Measurements from ENCODE around the gene TKT. TPM values are rescaled to one million over a fixed set of nuclear protein-coding genes. Genes with fewer than 3 reads are reported as not detected.

The TKT gene
- total RNA-seq, 4 donors from 2014 or later: 497 to 698 (median 627) TPM

DNA sequence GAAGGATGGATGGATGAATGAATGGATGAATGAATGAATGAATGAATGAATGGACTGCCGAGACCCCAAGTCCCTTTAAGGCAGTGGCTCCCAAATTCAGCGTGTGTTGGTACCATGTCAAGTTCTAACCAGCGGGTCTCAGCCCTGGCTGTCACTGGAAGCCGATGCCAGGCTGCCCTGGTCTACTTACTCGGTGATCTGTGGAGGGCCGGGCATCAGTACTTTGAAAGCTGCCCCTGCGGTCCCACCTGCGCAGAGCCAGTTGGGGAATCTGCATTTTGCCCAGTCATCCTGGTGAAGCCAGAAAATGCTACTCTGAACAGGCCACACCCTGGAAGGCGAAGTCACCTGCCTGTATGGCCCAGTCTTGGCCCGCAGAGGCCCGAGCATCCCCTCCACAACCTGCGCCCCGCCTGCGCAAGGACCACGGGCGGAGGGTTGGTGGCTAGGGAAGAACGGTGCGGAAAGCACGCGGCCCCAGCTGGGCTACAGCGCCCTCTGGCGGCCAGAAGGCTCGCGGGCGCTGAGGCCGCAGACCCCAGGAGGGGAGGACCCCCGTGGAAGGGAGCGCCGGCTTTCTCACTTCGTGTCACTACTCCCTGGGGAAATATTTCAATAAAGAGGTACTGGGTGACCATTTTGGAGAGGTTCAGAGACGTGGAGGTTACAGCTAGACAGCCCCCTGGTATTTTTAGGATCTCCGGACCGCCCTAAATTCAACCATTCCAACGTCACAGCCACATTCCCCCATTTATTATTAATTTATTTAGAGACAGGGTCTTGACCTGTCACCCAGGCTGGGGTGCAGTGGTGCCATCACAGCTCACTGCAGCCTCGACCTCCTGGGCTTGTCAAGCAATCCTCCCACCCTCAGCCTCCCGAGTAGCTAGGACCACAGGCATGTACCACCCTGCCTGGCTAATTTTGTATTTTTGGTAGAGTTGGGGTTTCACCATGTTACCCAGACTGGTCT lies 59.9 kb downstream of the TKT start:
- DNase-seq: no peak
- no peak overlapping the region for H3K27ac ChIP-seq
- H3K4me1 ChIP-seq: peaks cover 0 to 45% (median 11%) of the 10 kb centered on the region in 3 donors
- peak overlapping the region in 1 of 4 donors; percentile 13 for H3K4me3 ChIP-seq
- 32 to 40% methylated on average over 14 to 22 of the region's 36 CpGs for WGBS, 2 donors
- peaks cover 0 to 31% (median 0%) of the 10 kb centered on the region in 3 donors for H3K36me3 ChIP-seq
- TF ChIP-seq POLR2A (IDR thresholded peaks at IDR 0.05): no peak
- TF ChIP-seq, protein P1, sequence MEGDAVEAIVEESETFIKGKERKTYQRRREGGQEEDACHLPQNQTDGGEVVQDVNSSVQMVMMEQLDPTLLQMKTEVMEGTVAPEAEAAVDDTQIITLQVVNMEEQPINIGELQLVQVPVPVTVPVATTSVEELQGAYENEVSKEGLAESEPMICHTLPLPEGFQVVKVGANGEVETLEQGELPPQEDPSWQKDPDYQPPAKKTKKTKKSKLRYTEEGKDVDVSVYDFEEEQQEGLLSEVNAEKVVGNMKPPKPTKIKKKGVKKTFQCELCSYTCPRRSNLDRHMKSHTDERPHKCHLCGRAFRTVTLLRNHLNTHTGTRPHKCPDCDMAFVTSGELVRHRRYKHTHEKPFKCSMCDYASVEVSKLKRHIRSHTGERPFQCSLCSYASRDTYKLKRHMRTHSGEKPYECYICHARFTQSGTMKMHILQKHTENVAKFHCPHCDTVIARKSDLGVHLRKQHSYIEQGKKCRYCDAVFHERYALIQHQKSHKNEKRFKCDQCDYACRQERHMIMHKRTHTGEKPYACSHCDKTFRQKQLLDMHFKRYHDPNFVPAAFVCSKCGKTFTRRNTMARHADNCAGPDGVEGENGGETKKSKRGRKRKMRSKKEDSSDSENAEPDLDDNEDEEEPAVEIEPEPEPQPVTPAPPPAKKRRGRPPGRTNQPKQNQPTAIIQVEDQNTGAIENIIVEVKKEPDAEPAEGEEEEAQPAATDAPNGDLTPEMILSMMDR (IDR thresholded peaks at IDR 0.05): peak; percentile 97 to 100 (median 98)
- intact Hi-C loops (cut with DNase I): loop anchor here (5.0 kb wide), 2 partner anchors 64 to 84 kb away; partner anchors contain the start of gene RFT1
- H3K9me3 ChIP-seq: no peaks in the 10 kb centered on the region
- no peaks in the 10 kb centered on the region for H3K27me3 ChIP-seq

DNA sequence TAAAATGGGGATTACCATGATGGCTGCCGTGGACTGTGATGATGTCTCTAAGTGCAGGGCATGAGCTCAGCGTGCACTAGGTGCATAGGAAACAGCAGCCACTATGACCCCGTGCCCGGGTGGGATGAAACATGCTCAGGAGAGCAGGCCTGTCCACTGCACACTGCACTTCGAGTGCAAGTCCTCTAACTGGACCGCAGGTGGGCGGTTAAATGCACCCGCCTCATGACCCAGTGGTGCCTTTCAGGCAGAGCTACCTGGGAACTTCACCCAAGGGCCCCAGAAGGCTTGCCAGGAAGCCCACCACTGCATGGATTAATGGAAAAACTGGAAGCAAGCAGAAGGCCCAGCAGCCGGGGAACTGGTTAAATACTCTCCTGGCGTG lies 60.8 kb downstream of the TKT start:
- Histone ChIP-seq H3K27ac (no peak overlapping the region), H3K4me3 (no peak overlapping the region), H3K4me1 (peaks cover 0 to 45% (median 11%) of the 10 kb centered on the region in 3 donors), H3K9me3 (no peaks in the 10 kb centered on the region), H3K36me3 (peaks cover 0 to 39% (median 0%) of the 10 kb centered on the region in 3 donors), H3K27me3 (no peaks in the 10 kb centered on the region)
- no peak for TF ChIP-seq POLR2A (IDR thresholded peaks at IDR 0.05)
- TF ChIP-seq, protein P1 (IDR thresholded peaks at IDR 0.05): no peak
- intact Hi-C loops (cut with DNase I): loop anchor here (5.0 kb wide), 2 partner anchors 63 to 83 kb away; partner anchors contain the start of gene RFT1
- 89 to 91% methylated on average over 9 to 10 of the region's 10 CpGs for WGBS, 2 donors
- DNase-seq: no peak

DNA sequence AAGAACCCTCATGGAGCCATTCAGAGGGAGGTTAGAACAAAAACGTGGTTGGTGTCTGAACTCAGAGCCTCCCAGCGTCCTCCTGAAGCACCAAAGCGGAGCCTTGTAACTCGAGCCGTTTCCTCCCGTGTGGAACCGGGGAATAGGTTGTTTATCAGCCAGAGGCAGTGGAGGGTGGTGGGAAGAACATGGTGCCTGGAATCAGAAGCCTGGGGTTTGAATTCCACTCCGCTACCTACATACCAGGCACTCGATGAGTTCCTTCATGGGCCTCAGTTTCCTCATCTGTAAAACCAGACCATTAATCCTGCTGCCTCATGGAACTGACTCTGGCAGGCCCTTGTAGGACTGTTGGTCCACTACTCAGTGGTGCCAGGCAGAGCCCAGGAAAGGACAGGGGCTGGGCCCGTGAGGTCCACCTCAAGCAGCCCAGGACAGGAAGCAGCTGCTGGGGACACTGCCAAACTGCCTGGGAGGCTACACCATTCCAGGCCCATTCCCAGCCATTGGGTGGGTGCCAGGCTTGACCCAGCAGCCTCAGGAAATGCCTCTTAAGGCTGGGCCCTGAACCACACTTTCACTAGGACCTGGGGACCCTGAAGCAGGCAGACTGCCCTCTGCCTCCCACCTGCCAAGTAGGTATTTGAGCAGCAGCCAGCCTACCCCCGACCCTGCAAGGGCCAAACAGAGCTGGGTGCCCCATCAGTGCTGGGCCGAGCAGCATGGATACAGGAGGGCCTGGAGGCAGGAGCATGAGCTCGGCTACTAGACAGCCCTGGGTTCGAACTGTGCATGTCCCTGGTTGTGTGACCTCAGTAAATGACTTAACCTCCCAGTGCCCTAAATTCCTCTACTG lies 61.4 kb downstream of the TKT start:
- H3K27me3 ChIP-seq: no peaks in the 10 kb centered on the region
- peaks cover 4 to 46% (median 4%) of the 10 kb centered on the region in 3 donors for H3K36me3 ChIP-seq
- H3K9me3 ChIP-seq: no peaks in the 10 kb centered on the region
- H3K4me3 ChIP-seq: no peak overlapping the region
- peaks cover 0 to 45% (median 11%) of the 10 kb centered on the region in 3 donors for H3K4me1 ChIP-seq
- 69 to 74% methylated on average over 4 to 10 of the region's 14 CpGs for WGBS, 2 donors
- H3K27ac ChIP-seq: peak overlapping the region in 2 of 4 donors; percentile 47 to 50
- DNase-seq: no peak
- TF ChIP-seq, protein P1 (IDR thresholded peaks at IDR 0.05): no peak
- TF ChIP-seq POLR2A (IDR thresholded peaks at IDR 0.05): no peak
- intact Hi-C loops (cut with DNase I): loop anchor here (5.0 kb wide), 2 partner anchors 62 to 82 kb away; partner anchors contain the start of gene RFT1

DNA sequence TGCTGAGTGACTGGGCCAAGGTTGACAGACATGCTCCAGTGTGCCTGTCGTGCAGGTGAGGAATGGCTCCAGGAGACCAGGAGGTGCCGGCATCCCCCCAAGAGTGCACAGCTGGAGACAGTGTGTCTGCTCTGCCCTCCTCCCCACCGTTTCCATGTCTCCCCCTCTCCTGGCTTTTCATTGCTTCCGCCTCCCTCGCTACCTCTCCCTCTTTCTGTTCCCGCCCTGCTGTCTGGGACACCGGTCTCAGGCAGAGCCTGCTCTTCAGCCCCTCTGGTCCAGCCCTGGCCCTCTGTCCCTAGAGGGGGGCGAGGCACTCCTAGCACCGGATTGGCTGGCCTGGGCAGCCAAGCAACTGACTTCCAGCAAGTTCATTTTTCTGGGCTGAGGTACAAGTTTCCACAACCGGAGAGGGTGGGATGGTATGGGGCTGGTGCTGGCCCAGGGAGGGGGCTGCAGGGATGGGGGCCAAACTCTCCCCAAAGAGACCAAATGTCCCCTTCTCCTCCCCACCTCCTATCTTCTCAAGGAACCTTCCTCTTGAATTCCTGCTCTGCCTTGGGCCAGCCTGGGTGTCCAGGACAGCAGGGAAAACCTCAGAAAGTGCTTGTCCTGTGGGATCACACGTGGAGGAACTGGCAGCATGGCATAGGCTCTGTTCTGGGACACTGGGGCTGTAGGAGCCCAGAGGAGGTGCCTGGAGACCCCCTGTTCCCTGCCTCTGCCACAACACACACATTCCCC lies 62.2 kb downstream of the TKT start:
- Histone ChIP-seq H3K4me1 (peaks cover 0 to 45% (median 11%) of the 10 kb centered on the region in 3 donors), H3K4me3 (no peak overlapping the region), H3K36me3 (peaks cover 12 to 54% (median 12%) of the 10 kb centered on the region in 3 donors), H3K27ac (peak overlapping the region in 2 of 4 donors; percentile 47 to 50), H3K9me3 (no peaks in the 10 kb centered on the region), H3K27me3 (no peaks in the 10 kb centered on the region)
- 56 to 78% methylated on average over 6 to 7 of the region's 11 CpGs for WGBS, 2 donors
- DNase-seq: no peak
- intact Hi-C loops (cut with DNase I): no loop called here
- no peak for TF ChIP-seq POLR2A (IDR thresholded peaks at IDR 0.05)
- TF ChIP-seq, protein P1 (IDR thresholded peaks at IDR 0.05): no peak

Data from esophagus squamous epithelium (tissue), 5 donors.